Left colon (tissue), 2 donors: ENCODE results near the gene IL12RB2. TPM values are rescaled to one million over a fixed set of nuclear protein-coding genes. Genes with fewer than 3 reads are reported as not detected.
A peak's percentile ranks its signal among the peaks of the same experiment; 100 is the strongest.

Experiments used
- ATAC-seq: fragments of 200-7000 bp; cut with Tn5 transposase; one replicate; pipeline ENCODE4 v1.9.1; 2020; ENCODE audit warnings: mild to moderate bottlenecking, moderate library complexity
- DNase-seq, 2 donors: peaks; one replicate each; pipeline ENCODE4 v3.0.0-alpha.2; 2020
- intact Hi-C, 2 donors: fragments of 100-400 bp; cut with DNase I in 1 of 2; cut with micrococcal nuclease in 1 of 2; formaldehyde crosslinking; loops; one replicate each; pipeline versions ENCODE4 v1.11.2 to v1.14.0; 2022; cut with DNase I, micrococcal nuclease
- total RNA-seq, 2 donors: library from RNA; stranded (reverse); fragmentation: NEBNext Ultra II Directional; extraction: Animal tissue kit (Norgen Biotek cat#: 25700); gene quantifications; one replicate each; pipeline ENCODE4 v1.2.1, GENCODE V29; 2021
- donor health status: DM: no; HTN: no; CAD: no.
- donor health status: DM: yes; HTN: yes; CAD: no.

Gene IL12RB2
- total RNA-seq, 2 donors from 2014 or later = 0.82 to 0.95 TPM

DNA sequence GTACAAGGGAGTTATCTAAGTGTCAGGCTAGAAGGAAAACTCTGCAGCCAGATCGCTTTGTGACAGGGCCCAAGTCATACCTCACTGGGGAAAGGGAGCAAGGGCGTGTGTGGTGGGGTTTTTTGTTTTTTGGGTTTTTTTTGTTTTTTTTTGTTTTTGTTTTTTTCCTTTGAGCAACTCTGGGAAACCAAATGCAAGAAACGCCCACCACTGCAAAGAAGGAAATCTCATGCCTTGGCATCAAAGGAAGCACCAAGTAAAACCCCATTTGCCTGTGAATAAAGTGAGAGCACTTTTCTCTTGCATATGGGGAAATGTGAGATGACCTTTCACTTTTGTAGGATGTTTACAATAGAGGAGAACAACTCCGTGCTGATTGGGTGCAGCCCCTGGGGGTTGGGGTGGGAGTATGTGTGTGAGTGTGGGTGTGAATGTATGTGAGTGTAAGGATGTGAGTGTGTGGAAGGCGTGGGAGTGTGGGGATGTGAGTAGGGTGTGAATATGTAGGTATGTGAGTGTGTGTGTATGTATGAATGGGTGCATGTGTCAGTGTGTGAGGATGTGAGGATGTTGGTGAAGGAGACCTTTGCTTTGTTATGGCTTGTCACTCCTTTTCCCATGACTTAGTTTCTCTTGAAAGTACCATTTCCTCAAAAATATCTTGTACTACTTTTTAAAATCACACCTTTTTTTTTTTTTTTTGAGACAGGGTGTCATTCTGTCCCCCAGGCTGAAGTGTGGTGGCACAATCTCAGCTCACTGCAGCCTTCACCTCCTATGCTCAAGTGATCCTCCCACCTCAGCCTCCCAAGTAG is 34.6 kb downstream of the IL12RB2 start:
- no peak for DNase-seq
- no peak for ATAC-seq
- intact Hi-C loops = loop anchor here in 1 of 2 donors (10.0 kb wide), 1 partner anchor 153 kb away; no protein-coding TSS in a partner anchor

DNA sequence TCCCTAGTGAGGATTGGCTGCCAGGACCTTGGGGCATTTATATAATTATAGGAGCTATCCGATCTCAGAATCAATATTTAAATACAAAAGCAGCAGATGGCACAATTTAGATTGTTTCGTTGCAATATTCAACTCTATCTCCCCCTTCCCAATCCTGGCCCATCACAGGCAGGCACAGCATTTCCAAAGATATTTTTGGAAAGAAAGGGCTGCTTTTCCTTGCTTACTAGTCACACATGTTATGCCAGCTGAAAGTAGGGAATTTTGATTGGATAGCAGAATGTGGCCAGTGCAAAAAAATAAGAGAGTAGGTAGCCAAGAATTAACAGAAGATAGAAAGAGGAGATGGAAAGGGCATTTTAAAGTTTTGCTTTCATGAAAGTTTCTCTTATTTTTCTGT is 37.9 kb downstream of the IL12RB2 start:
- intact Hi-C loops = loop anchor here (5.0 to 10.0 kb wide), 2 partner anchors 149 to 157 kb away; no protein-coding TSS in a partner anchor

GRCh38 chr1:67346982-67347381 is 39.3 kb downstream of the IL12RB2 start:
- ATAC-seq = no peak
- intact Hi-C loops = loop anchor here (5.0 to 10.0 kb wide), 2 partner anchors 148 to 155 kb away; no protein-coding TSS in a partner anchor
- no peak for DNase-seq

More for the DNA sequence above, 37.9 kb downstream of the IL12RB2 start:
- DNase-seq (no peak), ATAC-seq (no peak)

GRCh38 chr1:67347688-67348472 is 40.2 kb downstream of the IL12RB2 start:
- ATAC-seq = peak; percentile 76
- intact Hi-C loops = loop anchor here (5.0 to 10.0 kb wide), 2 partner anchors 147 to 154 kb away; no protein-coding TSS in a partner anchor
- DNase-seq = peak in 1 of 2 donors; percentile 24

- no peak for DNase-seq
- intact Hi-C loops = loop anchor here (5.0 to 10.0 kb wide), 2 partner anchors 146 to 154 kb away; no protein-coding TSS in a partner anchor
- ATAC-seq = peak; percentile 57
Observed at GRCh38 chr1:67348586-67349252, 41.0 kb downstream of the IL12RB2 start.

DNA sequence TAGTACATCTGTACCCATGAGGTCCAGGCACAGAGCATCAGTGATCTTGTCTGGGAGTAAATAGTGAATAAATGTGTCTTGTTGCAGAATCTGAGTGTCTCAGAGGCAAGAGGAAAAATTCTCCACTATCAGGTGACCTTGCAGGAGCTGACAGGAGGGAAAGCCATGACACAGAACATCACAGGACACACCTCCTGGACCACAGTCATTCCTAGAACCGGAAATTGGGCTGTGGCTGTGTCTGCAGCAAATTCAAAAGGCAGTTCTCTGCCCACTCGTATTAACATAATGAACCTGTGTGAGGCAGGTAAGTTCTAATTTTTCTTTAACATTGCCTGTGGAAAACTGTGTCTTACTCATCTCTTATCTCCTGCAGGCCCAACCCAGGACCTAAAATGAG is 43.1 kb downstream of the IL12RB2 start:
- DNase-seq (no peak), ATAC-seq (no peak)
- intact Hi-C loops = no loop called here

DNA sequence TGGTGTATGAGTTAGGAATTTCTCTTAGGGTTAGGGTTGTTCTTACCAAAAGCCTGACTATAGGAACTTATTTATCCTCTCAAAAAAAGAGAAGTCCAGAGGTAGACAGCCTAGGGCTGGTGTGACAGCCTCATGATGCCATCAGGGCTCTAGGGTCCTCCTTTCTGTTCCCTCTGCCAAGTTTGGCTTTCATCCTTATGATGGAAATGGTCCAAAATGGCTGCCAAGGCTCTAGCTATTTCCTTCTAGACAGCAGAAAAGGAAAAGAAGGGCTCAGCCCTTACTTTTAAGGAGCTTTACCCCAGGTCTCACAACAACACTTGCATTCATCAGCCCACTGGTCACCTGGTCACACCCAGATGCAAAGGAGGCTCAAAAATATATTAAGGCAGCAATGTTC is 44.5 kb downstream of the IL12RB2 start:
- DNase-seq = no peak
- intact Hi-C loops = no loop called here
- no peak for ATAC-seq

- no peak for ATAC-seq
- intact Hi-C loops = no loop called here
Observed at GRCh38 chr1:67355745-67356424, 48.2 kb downstream of the IL12RB2 start.

DNA sequence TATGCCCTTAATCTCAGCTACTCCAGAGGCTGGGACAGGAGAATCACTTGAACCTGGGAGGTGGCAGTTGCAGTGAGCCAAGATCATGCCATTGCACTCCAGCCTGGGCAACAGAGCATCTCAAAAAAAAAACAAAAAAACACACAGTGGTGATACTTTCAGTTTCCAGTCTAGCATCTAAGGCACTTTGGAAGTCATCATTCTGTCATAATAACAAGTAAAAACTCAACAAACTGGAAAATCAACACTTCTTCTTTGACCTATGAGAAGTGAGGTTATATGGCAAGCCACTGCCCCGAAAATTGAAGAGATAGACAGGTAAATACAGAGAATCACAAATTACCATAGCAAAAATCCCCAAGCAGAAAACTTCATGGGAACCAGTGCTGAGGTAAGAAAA is 51.9 kb downstream of the IL12RB2 start:
- ATAC-seq (no peak), DNase-seq (no peak)
- intact Hi-C loops = no loop called here

More at GRCh38 chr1:67355745-67356424, 48.2 kb downstream of the IL12RB2 start:
- DNase-seq = no peak

- intact Hi-C loops = no loop called here
- DNase-seq (no peak), ATAC-seq (no peak)
Observed at GRCh38 chr1:67361641-67362040, 54.0 kb downstream of the IL12RB2 start.

GRCh38 chr1:67367370-67368045 is 59.8 kb downstream of the IL12RB2 start:
- intact Hi-C loops = no loop called here
- ATAC-seq = no peak
- peak in 1 of 2 donors; percentile 42 for DNase-seq

GRCh38 chr1:67368046-67368514 is 60.4 kb downstream of the IL12RB2 start:
- ATAC-seq (no peak), DNase-seq (no peak)
- intact Hi-C loops = no loop called here

DNA sequence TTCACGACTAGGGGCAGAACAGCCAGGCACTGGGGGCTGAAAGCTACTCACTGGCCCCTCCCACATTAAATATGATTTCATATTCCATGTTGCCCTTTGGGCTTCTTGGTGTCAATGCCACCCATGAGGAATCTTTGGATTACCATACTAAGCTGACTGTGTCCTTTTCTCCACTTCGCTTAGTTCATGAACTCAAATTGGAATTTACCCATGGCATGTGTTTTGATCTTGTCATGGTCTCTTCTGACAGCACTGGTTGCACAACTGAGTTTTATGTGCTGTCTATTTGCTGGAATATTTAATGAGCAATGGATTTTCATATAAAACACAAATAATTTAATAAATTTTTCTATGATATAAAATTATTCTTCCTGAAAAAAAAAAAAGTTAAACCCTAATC is 63.4 kb downstream of the IL12RB2 start:
- no peak for DNase-seq
- ATAC-seq = no peak
- intact Hi-C loops = no loop called here

DNA sequence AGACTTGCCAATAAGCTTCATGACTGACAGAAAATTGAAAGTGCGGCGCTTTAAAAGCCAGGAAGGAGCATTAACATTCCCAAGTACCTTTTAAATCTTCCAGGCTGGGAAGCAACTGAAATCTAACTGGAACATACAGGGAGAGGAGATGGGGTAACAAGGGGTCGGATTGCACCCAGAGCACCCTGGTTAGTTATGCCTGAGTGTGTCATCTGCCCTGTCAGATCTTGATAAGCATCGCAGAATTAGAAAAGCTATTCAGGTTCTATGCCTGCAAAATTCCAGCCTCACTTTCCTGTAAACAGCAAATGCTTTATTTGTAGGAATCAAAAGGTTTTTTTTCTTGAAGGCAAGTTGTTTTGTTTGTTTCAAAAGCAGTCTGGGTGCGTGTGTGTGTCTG is 64.0 kb downstream of the IL12RB2 start:
- no peak for ATAC-seq
- no peak for DNase-seq

GRCh38 chr1:67372136-67372535 is 64.5 kb downstream of the IL12RB2 start:
- ATAC-seq (no peak), DNase-seq (no peak)
- intact Hi-C loops = no loop called here

More for the DNA sequence above, 64.0 kb downstream of the IL12RB2 start:
- intact Hi-C loops = no loop called here

- DNase-seq = no peak
- intact Hi-C loops = no loop called here
Observed at GRCh38 chr1:67372898-67373297, 65.2 kb downstream of the IL12RB2 start.

DNA sequence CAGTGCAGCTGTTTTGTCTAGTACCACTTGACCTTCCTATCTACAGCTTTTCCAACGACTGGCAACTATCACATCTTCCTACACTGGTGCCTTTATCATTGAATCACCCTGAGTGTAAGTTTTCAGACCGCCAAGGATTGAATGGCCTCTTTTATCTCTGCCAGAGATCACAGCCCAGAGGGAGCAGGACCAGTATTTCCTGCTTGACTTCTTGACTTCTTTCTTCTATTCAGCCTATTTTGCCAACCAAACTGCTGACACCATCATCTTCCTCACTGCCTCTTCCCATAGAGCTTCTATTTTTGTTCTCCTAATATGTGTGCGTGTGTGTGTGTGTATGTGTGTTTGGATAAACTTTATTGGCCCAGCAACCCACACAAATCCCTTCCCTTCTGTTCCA is 68.7 kb downstream of the IL12RB2 start:
- intact Hi-C loops = no loop called here
- DNase-seq = no peak
- ATAC-seq = no peak

More at GRCh38 chr1:67372898-67373297, 65.2 kb downstream of the IL12RB2 start:
- no peak for ATAC-seq

- DNase-seq (no peak), ATAC-seq (no peak)
- intact Hi-C loops = no loop called here
Observed at GRCh38 chr1:67377253-67377652, 69.6 kb downstream of the IL12RB2 start.
